ENCODE measurements around the gene SPON1. TPM values are rescaled to one million over a fixed set of nuclear protein-coding genes. Genes with fewer than 3 reads are reported as not detected.

SPON1 gene
- total and polyA plus RNA-seq, 2 experiments from 2014 or later = 2.9 to 6.4 TPM

GRCh38 chr11:14304601-14305000 is 342.1 kb downstream of the SPON1 start:
- Mint-ChIP-seq H3K9me3 (no peaks in the 10 kb centered on the region), H3K4me1 (peaks cover 45% of the 10 kb centered on the region), H3K4me3 (no peak overlapping the region), H3K36me3 (ENCODE audit: low read depth) (no peaks in the 10 kb centered on the region; the same call in 2 of the 3 replicates), H3K27ac (no peak overlapping the region), H3K27me3 (ENCODE audit: insufficient read depth, low read depth, poor library complexity) (no peaks in the 10 kb centered on the region)
- no peak overlapping the region for H2AFZ ChIP-seq
- no peaks in the 10 kb centered on the region for H3K27me3 ChIP-seq (ENCODE audit: insufficient read depth)
- DNase-seq (ENCODE audit: low spot score) (peak; percentile 32), ATAC-seq (no peak)
- no peaks in the 10 kb centered on the region for H3F3A ChIP-seq (replicated peaks; ENCODE audit: low read depth)
- peaks cover 98% of the 10 kb centered on the region for H3K79me2 ChIP-seq (replicated peaks; ENCODE audit: insufficient read depth)
- peaks cover 60% of the 10 kb centered on the region for H4K20me1 ChIP-seq (replicated peaks; ENCODE audit: insufficient read depth)
- peaks cover 74% of the 10 kb centered on the region for H3K4me1 ChIP-seq (ENCODE audit: insufficient read depth)
- H3K27ac ChIP-seq (ENCODE audit: low read depth) = 0 out of 2 replicates have a peak overlapping the region, but pooled peaks have one; percentile 5
- TF ChIP-seq, protein P1, sequence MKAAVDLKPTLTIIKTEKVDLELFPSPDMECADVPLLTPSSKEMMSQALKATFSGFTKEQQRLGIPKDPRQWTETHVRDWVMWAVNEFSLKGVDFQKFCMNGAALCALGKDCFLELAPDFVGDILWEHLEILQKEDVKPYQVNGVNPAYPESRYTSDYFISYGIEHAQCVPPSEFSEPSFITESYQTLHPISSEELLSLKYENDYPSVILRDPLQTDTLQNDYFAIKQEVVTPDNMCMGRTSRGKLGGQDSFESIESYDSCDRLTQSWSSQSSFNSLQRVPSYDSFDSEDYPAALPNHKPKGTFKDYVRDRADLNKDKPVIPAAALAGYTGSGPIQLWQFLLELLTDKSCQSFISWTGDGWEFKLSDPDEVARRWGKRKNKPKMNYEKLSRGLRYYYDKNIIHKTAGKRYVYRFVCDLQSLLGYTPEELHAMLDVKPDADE (IDR thresholded peaks at IDR 0.05) = no peak
- TF ChIP-seq POLR2AphosphoS5 (IDR thresholded peaks at IDR 0.05; ENCODE audit: low read depth) = no peak
- no peak for TF ChIP-seq EZH2 (IDR thresholded peaks at IDR 0.05; ENCODE audit: low read depth, unreplicated experiment)
- no peak for TF ChIP-seq NANOG (IDR thresholded peaks at IDR 0.05; ENCODE audit: borderline replicate concordance)
- TF ChIP-seq, protein P2, sequence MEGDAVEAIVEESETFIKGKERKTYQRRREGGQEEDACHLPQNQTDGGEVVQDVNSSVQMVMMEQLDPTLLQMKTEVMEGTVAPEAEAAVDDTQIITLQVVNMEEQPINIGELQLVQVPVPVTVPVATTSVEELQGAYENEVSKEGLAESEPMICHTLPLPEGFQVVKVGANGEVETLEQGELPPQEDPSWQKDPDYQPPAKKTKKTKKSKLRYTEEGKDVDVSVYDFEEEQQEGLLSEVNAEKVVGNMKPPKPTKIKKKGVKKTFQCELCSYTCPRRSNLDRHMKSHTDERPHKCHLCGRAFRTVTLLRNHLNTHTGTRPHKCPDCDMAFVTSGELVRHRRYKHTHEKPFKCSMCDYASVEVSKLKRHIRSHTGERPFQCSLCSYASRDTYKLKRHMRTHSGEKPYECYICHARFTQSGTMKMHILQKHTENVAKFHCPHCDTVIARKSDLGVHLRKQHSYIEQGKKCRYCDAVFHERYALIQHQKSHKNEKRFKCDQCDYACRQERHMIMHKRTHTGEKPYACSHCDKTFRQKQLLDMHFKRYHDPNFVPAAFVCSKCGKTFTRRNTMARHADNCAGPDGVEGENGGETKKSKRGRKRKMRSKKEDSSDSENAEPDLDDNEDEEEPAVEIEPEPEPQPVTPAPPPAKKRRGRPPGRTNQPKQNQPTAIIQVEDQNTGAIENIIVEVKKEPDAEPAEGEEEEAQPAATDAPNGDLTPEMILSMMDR (conservative IDR thresholded peaks at IDR 0.05; ENCODE audit: low read depth in 2 of 2) = no peak
- TF ChIP-seq REST (IDR thresholded peaks at IDR 0.05; ENCODE audit: unreplicated experiment) = no peak
- TF ChIP-seq JUNB (IDR thresholded peaks at IDR 0.05; ENCODE audit: unreplicated experiment) = no peak
- no peak for TF ChIP-seq EZH2phosphoT487 (IDR thresholded peaks at IDR 0.05; ENCODE audit: unreplicated experiment)
- TF ChIP-seq, protein P3, sequence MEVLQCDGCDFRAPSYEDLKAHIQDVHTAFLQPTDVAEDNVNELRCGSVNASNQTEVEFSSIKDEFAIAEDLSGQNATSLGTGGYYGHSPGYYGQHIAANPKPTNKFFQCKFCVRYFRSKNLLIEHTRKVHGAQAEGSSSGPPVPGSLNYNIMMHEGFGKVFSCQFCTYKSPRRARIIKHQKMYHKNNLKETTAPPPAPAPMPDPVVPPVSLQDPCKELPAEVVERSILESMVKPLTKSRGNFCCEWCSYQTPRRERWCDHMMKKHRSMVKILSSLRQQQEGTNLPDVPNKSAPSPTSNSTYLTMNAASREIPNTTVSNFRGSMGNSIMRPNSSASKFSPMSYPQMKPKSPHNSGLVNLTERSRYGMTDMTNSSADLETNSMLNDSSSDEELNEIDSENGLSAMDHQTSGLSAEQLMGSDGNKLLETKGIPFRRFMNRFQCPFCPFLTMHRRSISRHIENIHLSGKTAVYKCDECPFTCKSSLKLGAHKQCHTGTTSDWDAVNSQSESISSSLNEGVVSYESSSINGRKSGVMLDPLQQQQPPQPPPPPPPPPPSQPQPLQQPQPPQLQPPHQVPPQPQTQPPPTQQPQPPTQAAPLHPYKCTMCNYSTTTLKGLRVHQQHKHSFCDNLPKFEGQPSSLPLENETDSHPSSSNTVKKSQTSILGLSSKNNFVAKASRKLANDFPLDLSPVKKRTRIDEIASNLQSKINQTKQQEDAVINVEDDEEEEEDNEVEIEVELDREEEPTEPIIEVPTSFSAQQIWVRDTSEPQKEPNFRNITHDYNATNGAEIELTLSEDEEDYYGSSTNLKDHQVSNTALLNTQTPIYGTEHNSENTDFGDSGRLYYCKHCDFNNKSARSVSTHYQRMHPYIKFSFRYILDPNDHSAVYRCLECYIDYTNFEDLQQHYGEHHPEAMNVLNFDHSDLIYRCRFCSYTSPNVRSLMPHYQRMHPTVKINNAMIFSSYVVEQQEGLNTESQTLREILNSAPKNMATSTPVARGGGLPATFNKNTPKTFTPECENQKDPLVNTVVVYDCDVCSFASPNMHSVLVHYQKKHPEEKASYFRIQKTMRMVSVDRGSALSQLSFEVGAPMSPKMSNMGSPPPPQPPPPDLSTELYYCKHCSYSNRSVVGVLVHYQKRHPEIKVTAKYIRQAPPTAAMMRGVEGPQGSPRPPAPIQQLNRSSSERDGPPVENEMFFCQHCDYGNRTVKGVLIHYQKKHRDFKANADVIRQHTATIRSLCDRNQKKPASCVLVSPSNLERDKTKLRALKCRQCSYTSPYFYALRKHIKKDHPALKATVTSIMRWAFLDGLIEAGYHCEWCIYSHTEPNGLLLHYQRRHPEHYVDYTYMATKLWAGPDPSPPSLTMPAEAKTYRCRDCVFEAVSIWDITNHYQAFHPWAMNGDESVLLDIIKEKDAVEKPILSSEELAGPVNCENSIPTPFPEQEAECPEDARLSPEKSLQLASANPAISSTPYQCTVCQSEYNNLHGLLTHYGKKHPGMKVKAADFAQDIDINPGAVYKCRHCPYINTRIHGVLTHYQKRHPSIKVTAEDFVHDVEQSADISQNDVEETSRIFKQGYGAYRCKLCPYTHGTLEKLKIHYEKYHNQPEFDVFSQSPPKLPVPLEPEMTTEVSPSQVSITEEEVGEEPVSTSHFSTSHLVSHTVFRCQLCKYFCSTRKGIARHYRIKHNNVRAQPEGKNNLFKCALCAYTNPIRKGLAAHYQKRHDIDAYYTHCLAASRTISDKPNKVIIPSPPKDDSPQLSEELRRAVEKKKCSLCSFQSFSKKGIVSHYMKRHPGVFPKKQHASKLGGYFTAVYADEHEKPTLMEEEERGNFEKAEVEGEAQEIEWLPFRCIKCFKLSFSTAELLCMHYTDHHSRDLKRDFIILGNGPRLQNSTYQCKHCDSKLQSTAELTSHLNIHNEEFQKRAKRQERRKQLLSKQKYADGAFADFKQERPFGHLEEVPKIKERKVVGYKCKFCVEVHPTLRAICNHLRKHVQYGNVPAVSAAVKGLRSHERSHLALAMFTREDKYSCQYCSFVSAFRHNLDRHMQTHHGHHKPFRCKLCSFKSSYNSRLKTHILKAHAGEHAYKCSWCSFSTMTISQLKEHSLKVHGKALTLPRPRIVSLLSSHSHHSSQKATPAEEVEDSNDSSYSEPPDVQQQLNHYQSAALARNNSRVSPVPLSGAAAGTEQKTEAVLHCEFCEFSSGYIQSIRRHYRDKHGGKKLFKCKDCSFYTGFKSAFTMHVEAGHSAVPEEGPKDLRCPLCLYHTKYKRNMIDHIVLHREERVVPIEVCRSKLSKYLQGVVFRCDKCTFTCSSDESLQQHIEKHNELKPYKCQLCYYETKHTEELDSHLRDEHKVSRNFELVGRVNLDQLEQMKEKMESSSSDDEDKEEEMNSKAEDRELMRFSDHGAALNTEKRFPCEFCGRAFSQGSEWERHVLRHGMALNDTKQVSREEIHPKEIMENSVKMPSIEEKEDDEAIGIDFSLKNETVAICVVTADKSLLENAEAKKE (CRISPR knock-in tag; IDR thresholded peaks at IDR 0.05) = no peak
- no peak for TF ChIP-seq STAT1 (IDR thresholded peaks at IDR 0.05; ENCODE audit: unreplicated experiment)
- TF ChIP-seq ZNF114 (CRISPR knock-in tag; IDR thresholded peaks at IDR 0.05) = no peak
- no peak for TF ChIP-seq CREB1 (CRISPR knock-in tag; IDR thresholded peaks at IDR 0.05; ENCODE audit: low read depth)
- TF ChIP-seq ZNF331 (CRISPR knock-in tag; IDR thresholded peaks at IDR 0.05; ENCODE audit: low read depth) = no peak
- no peak overlapping the region for H3K4me3 ChIP-seq
- no peaks in the 10 kb centered on the region for H3K36me3 ChIP-seq (ENCODE audit: insufficient read depth)
- H3K9me2 ChIP-seq (ENCODE audit: insufficient read depth) = no peaks in the 10 kb centered on the region
- H3K4me2 ChIP-seq = no peak overlapping the region
